B cell (primary cell): Measurements from ENCODE around the gene STAB1. TPM values are rescaled to one million over a fixed set of nuclear protein-coding genes. Genes with fewer than 3 reads are reported as not detected.
A peak's percentile ranks its signal among the peaks of the same experiment; 100 is the strongest.

Experiments
- ATAC-seq: fragments of 200-7000 bp; cut with Tn5 transposase; one replicate; pipeline ENCODE4 v1.10.0; 2021; ENCODE audit warnings: low read depth, mild to moderate bottlenecking, moderate number of reproducible peaks, moderate library complexity
- CTCF ChIA-PET: fragments of 350-600 bp; sonication (Branson Sonifier 250); formaldehyde crosslinking; loops from one replicate; lab custom pipeline; 2021; ENCODE audit warnings: antibody characterized with exemption, inconsistent platforms; lab: Charles Lee
- POLR2A ChIA-PET: fragments of 350-600 bp; sonication (Branson Sonifier 250); formaldehyde crosslinking; loops from one replicate; lab custom pipeline; 2021; ENCODE audit warnings: antibody characterized with exemption; lab: Charles Lee
- DNase-seq: peaks from one replicate; pipeline ENCODE4 v3.0.0; 2013
- H2AFZ ChIP-seq: 2 replicates; pipeline ENCODE4 v1.6.1; 2012; ENCODE audit warnings: mild to moderate bottlenecking, low read depth, low read length; ENCODE audit not compliant: insufficient read depth, poor library complexity, severe bottlenecking
- H3K27ac ChIP-seq, 2 donors: 1 replicate in 1 of 2; 2 replicates in 1 of 2; pipeline ENCODE4 v1.5.1; 2012 to 2013; ENCODE audit warnings: low read length in 2 of 2, mild to moderate bottlenecking in 2 of 2, moderate library complexity in 1 of 2
- H3K27me3 ChIP-seq, 4 experiments: fragments of 200-600 bp in 1 of 4; sonication (generic) in 1 of 4; replicated peaks in 1 of 4; 1 replicate in 2 of 4; 2 replicates in 2 of 4; pipeline versions ENCODE4 v1.6.1 to v1.7.0; 2013 to 2016; ENCODE audit warnings: low read length in 3 of 4, mild to moderate bottlenecking in 2 of 4, mixed read lengths in 1 of 4, moderate library complexity in 1 of 4; ENCODE audit not compliant: insufficient read depth in 4 of 4, control insufficient read depth in 3 of 4; ENCODE audit errors: control extremely low read depth in 1 of 4
- H3K36me3 ChIP-seq, 2 experiments: replicated peaks in 1 of 2; 1 replicate in 1 of 2; 2 replicates in 1 of 2; pipeline versions ENCODE4 v1.6.1 to v1.7.1; 2013; ENCODE audit warnings: low read length in 1 of 2; ENCODE audit not compliant: insufficient read depth in 2 of 2, control insufficient read depth in 1 of 2; ENCODE audit errors: control extremely low read depth in 1 of 2, extremely low read depth in 1 of 2
- H3K4me1 ChIP-seq, 2 donors: fragments of 200-600 bp in 1 of 2; sonication (generic) in 1 of 2; 1 replicate in 1 of 2; 2 replicates in 1 of 2; pipeline versions ENCODE4 v1.5.1 to v1.6.1; 2013 to 2017; ENCODE audit warnings: low read length in 2 of 2; ENCODE audit not compliant: control insufficient read depth in 2 of 2, insufficient read depth in 2 of 2
- H3K4me2 ChIP-seq: replicated peaks from 2 replicates; pipeline ENCODE3; 2012; ENCODE audit warnings: mild to moderate bottlenecking, low read depth, low read length; ENCODE audit not compliant: poor library complexity, severe bottlenecking
- H3K4me3 ChIP-seq, 5 experiments: fragments of 200-600 bp in 1 of 5; sonication (generic) in 1 of 5; 1 replicate in 3 of 5; 2 replicates in 2 of 5; pipeline versions ENCODE4 v1.5.1 to v1.7.0; 2011 to 2016; ENCODE audit warnings: low read length in 4 of 5, mild to moderate bottlenecking in 4 of 5, low read depth in 2 of 5, control low read depth in 1 of 5, moderate library complexity in 1 of 5; ENCODE audit not compliant: insufficient read depth in 1 of 5; ENCODE audit errors: control extremely low read depth in 1 of 5, extremely low read depth in 1 of 5
- H3K79me2 ChIP-seq: fragments of 200-600 bp; sonication (generic); one replicate; pipeline ENCODE4 v1.6.0; 2016; ENCODE audit warnings: low read length; ENCODE audit not compliant: control insufficient read depth, insufficient read depth
- H3K9ac ChIP-seq: fragments of 200-600 bp; sonication (generic); 2 replicates; pipeline ENCODE4 v1.6.1; 2017; ENCODE audit warnings: mild to moderate bottlenecking, low read length, moderate library complexity
- H3K9me3 ChIP-seq, 3 donors: one replicate each; pipeline versions ENCODE4 v1.6.1 to v1.7.1; 2013; ENCODE audit warnings: low read length in 2 of 3; ENCODE audit not compliant: control insufficient read depth in 2 of 3, insufficient read depth in 1 of 3; ENCODE audit errors: control extremely low read depth in 1 of 3
- H4K20me1 ChIP-seq: 2 replicates; pipeline ENCODE4 v1.6.0; 2012; ENCODE audit warnings: mild to moderate bottlenecking, low read length; ENCODE audit not compliant: insufficient read depth, control insufficient read depth, poor library complexity, severe bottlenecking
- H3K27ac Mint-ChIP-seq: one replicate; pipeline ENCODE4 v1.8.0; 2021; ENCODE audit warnings: mixed read lengths
- H3K27me3 Mint-ChIP-seq: one replicate; pipeline ENCODE4 v1.8.0; 2021; ENCODE audit warnings: mixed read lengths
- H3K4me1 Mint-ChIP-seq: one replicate; pipeline ENCODE4 v1.8.0; 2021; ENCODE audit warnings: mixed read lengths
- H3K4me3 Mint-ChIP-seq: one replicate; pipeline ENCODE4 v1.8.0; 2021; ENCODE audit warnings: mixed read lengths
- H3K9me3 Mint-ChIP-seq: one replicate; pipeline ENCODE4 v1.8.0; 2022; ENCODE audit warnings: mixed read lengths; ENCODE audit not compliant: insufficient read depth
- CTCF ChIP-seq: fragments of 200-600 bp; IDR thresholded peaks from one replicate; pipeline ENCODE4 v1.8.0; 2022; ENCODE audit warnings: antibody characterized with exemption, mild to moderate bottlenecking
- EZH2 ChIP-seq: IDR thresholded peaks from 2 replicates; pipeline ENCODE4 v1.6.1; 2012; ENCODE audit warnings: borderline replicate concordance, low read depth, mild to moderate bottlenecking, moderate library complexity, low read length; ENCODE audit not compliant: insufficient read depth, poor library complexity, severe bottlenecking
- WGBS: methylation state at CpG from one replicate; pipeline ENCODE4 v1.1.5; 2013; ENCODE audit warnings: missing lambda C conversion rate; ENCODE audit not compliant: insufficient coverage; 5-methylcytosine and 5-hydroxymethylcytosine counted together
- intact Hi-C: fragments of 100-400 bp; cut with micrococcal nuclease; formaldehyde crosslinking; loops from one replicate; pipeline ENCODE4 v1.10.0; 2022
- polyA plus RNA-seq: library from polyadenylated mRNA; depleted of rRNA; stranded (reverse); fragments of >200 nt; gene quantifications from 2 replicates; pipeline ENCODE4 v1.2.3, GENCODE V29; 2012
- total RNA-seq, 2 donors: library from RNA; stranded (reverse); fragments of 120-200 nt in 1 of 2; gene quantifications; 1 replicate in 1 of 2; 2 replicates in 1 of 2; pipeline versions ENCODE4 v1.2.3 to v1.2.4, GENCODE V29; 2013 to 2022

The STAB1 gene
- total and polyA plus RNA-seq, 2 donors (not counting 1 experiment from before 2014, with no cell fraction given) = 3.8 to 4.5 TPM

- Mint-ChIP-seq H3K4me3 (peak overlapping the region; percentile 85), H3K4me1 (peaks cover 32% of the 10 kb centered on the region), H3K27ac (peak overlapping the region; percentile 50), H3K9me3 (no peaks in the 10 kb centered on the region), H3K27me3 (no peaks in the 10 kb centered on the region)
- Histone ChIP-seq H3K36me3 (no peaks in the 10 kb centered on the region), H4K20me1 (no peaks in the 10 kb centered on the region), H3K4me1 (peaks cover 25 to 41% of the 10 kb centered on the region in 2 donors), H3K4me3 (peak overlapping the region; percentile 3 to 73 (median 62)), H3K9ac (peak overlapping the region; percentile 67), H3K27ac (peak overlapping the region in 1 of 2 donors; percentile 24), H2AFZ (peak overlapping the region; percentile 84), H3K9me3 (no peaks in the 10 kb centered on the region), H3K27me3 (peaks cover 0 to 13% (median 0%) of the 10 kb centered on the region in 4 experiments), H3K4me2 (peak overlapping the region; percentile 99), H3K79me2 (peaks cover 15% of the 10 kb centered on the region)
- intact Hi-C loops = loop anchor here (10.0 kb wide), 3 partner anchors 478 to 1138 kb away; partner anchors contain the start of genes DUSP7, PRKCD and RBM15B
- 4% methylated on average over 78 of the region's 78 CpGs for WGBS
- DNase-seq = peak; percentile 60
- no peak for TF ChIP-seq EZH2
- TF ChIP-seq CTCF = no peak
- POLR2A ChIA-PET = interaction anchor here (0.6 kb wide), 1 partner anchor 537 kb away, joined by 4 read pairs; the partner anchor contains the start of gene RPL29
- CTCF ChIA-PET = no interaction called here
- ATAC-seq = no peak
Observed at GRCh38 chr3:52532838-52533622, 37.9 kb downstream of the STAB1 start.
